GM21390 (cell line): ENCODE results near the gene NFIX.

Experiments used
- ATAC-seq: cut with Tn5 transposase; IDR thresholded peaks from one replicate; pipeline ENCODE4 v1.9.1; 2021; ENCODE audit not compliant: unreplicated experiment

The NFIX gene

DNA sequence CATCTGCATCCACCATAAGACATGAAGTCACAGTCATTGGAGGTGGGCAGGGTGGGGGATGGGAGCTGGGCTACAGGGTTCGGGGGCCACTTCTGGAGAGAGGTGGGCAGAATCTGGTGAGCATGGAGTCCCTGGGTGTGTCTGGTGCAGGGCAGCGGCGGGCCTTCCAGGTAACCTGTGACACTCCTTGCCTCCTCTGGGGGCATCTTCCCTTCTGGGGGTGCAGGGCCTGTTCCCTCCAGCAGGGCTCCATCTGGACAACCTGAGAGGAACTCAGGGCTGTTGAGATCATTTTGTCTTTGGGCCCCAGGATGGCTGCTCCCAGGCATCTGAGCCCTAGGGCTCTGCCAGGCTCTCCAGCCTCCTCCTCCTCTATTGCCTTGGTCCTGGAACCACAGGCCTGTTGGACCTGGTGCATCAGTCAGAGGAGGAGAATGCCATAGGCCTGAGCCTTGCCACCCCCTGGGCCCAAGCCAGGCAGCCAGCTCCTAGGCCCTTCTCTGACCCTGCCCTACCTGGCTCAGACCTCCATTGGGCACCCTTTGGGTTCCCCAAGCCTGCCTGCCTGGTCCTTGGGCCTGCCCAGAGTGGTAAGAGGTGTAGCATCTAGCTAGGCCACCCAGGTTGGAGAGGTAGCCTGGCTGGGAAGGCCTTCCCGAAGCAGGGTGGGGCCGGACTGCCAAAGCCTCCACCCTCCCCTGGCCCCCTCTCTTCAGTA is 94.0 kb downstream of the NFIX start:
- ATAC-seq: no peak

DNA sequence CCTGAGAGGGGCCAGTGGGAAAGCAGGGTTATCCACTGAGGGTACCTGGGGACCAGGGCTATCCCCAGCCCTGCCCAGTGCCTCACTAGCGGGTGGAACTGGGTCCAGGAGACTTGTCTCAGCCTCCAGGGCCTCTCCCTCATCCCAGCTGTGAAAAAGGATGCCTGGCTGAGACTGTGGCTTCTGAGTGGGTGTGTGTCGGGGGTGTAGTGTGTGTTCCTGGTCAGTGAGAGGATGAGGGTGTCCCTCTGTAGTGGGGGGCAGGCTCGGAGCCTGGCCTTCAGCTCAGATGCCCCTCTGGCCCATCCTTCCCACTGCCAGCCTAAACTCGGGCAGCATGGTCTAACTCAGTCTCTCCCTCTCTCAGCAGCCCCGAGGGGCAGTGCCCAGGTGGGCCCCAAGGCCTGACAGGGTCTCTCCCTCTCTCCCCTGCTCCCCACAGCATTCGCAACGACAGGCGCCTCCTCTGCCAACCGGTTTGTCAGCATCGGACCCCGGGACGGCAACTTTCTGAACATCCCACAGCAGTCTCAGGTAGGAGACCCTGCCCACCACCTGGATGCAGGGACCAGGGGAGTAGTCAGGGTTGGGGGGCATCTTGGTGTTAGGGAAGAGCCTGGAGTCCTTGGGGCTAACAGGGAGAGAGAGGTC is 94.7 kb downstream of the NFIX start:
- ATAC-seq: no peak

DNA sequence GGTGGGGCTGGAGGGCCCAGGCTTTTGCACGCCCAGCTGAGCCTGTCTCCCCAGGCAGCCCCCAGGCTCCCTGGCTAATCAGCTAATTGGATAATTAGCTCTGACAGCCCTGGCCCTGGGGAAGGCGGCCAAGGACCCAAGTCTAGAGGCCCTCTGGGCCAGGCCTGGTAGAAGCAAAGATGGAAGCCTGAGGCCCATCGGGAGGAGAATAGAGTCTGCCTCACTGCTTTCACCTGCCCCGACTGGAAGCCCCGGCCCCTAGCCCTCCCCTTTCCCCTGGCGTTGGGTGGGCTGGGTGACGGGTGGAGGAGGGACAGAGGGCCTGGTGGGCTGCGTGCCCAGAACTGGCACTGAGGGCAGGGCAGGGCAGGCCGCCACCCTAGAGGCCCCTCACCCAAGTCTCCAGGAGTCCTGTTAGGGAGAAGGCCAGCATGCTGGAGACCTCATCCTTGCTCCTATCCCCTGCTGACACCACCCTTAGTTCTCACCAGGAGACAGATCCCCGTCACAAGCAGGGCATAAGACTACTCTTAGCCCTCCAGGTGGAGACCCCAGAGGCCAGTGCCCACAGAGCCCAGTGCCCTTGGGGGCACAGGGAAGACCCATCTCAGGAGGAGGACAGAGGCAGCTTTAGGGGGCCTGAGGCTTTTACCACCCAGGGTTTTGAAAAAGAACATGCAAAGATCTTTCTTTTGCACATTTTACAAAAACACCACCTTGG is 95.4 kb downstream of the NFIX start:
- ATAC-seq: no peak

DNA sequence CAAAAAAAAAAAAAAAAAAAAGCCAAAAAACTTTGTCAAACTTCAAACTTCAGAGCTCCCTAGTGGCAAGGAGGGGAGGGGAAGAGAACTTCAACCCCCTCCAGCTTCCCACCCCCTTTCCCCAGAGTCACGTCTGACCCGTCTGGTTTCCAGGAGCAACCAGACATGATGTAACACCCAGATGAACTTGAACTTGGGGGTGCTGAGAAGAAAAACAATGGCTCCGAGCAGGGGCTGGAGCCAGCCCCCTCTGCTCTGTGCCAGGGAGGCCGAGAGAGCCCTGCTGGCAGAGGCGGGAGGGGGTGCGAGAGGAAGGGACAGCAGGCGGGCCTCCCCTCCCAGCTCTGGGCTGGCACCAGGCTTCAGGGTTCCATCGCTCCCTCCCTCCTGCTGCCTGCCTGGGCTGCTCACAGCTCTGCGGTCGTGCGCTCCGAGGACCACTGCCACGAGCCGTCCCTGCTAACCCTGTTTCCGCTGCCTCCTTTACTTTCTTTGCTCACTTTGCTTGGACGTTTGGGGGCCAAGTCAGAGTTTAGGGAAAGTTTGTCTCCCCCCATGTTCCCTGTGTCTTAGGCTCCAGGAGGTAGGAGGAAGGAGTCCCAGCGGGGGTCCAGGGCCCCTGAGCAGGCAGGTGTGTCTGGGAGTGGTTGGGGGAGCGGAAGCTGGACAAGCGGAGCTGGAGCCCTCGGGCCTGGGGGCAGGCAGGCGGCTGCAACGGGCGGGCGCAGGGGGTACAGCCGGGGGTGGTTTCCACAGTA is 96.3 kb downstream of the NFIX start:
- no peak for ATAC-seq

DNA sequence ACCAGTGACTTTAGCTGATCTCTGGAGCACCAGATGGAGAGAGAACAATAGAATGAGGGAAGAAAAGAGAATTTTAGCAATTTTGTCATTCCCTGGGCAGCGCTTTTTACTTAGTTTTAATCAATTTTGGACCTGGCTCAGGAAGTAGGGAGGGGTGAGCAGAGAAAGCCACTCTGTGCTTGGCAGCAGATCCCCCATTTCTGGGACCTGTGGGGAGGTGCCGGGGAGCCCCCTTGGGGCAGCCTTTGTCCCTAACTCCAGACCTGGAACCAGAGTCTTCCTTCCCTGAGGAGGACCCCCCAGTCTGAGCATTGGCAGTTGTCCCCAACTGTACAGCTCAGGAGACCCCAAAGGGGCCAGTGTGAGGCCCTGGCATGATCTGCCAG is 96.9 kb downstream of the NFIX start:
- no peak for ATAC-seq

DNA sequence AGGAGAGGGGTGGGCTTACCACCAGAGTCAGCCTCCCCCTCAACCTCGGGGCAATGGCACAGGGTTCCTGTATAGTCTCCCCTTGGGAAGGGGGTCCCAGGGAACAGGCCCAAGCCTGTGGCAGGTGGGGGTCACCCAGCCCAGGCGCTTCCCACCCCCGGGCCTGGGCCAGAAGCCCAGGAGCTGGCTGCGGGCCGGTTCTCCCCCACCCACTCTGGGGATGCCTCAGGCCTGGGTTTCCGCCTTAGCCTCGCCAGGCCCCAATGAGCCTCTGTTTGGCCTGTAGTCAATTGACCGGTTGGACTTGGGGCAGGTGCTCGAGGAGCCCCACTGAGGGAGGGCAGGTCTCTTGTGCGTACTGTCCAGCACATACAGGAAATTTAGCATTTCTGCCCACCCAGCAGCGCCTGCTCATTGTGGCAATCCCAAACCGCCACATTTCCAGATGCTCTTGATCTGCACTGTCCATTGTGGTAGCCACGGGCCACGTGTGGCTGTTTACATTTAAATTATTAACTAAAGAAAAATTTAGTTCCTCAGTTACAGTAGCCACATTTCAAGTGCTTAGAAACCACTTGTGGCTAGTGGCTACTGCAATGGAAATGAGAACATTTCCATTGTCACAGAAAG is 97.4 kb downstream of the NFIX start:
- no peak for ATAC-seq

DNA sequence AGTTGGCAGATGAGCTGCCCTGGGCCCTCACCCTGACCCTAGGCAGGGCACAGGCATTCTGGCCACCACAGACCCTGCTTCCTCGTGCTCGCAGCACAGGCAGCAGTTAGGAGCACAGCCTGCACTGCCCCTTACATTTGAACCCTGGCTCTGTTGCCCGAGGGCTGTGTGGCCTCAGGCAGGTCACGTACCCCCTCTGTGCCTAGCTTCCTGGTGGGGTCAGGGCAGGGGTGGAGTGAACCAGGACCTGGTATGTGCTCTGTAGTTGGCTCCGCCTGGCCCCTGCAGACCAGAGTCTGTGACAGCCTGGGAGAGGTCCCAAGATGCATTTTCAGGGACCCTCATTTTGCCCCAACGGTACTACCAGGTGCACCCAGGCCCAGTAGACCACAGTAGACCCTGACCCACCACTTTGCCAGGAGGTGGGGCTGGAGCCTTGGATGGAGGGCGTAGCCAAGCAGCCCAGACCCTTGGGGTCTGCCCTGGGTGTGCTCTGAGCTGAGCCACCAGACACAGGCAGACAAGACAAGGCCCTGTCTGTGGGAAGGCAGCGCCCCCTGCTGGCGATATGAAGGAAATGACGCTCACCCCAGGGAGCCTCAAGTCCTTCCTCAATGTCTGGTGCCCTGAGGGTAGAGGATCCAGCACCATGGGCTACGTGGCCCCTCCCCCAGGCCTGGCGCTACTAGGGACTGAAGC is 98.3 kb downstream of the NFIX start:
- peak; percentile 49 for ATAC-seq

DNA sequence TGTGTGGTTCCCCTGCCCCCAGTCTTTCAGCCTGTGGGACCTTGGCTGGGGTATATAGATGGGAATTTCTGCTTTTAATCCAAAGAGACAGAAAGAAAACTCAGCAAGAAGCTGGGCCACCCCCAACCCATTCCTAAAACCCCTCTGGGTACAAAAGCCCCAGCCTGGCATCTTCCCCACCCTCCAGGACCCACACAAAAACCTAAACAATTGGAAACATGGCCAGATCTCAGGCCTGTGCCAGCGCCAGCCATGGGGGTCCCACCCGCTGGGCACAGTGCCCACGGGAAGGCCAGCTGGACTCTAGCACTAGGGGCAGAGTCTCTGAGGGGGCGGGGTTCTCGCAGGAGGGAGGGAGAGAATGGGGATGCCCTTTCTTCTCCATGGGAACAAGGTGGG is 98.8 kb downstream of the NFIX start:
- no peak for ATAC-seq

DNA sequence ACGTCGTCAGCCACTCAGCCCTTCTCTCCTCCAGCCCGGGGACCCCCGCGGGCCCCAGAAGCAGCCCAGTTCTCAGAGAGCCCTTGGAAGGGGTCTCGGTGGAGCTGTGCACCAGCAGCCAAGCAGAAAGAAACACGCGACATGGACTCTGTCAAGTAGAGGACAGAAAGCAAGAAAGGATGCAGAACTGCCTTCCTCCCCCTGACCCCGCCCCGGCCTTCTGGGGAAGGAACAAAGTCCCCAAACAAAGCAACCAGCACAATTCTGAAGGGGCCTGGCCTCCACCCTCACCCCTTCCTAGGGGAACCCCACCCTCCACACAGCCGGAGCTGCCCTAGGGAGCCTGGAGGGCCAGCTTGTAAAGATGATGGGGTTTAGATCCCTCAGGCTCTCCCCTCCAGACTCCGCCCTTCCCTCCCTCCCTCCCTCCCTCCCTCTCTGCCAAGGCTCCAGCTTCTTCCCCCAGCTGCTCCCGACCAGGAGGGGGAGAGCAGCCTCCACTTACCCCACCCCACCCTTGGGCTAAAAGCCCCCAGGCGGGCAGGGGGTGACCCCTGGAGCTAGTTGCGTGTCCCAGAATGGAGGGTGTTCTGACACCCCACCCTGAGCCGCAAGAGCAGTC is 99.6 kb downstream of the NFIX start:
- ATAC-seq: no peak

DNA sequence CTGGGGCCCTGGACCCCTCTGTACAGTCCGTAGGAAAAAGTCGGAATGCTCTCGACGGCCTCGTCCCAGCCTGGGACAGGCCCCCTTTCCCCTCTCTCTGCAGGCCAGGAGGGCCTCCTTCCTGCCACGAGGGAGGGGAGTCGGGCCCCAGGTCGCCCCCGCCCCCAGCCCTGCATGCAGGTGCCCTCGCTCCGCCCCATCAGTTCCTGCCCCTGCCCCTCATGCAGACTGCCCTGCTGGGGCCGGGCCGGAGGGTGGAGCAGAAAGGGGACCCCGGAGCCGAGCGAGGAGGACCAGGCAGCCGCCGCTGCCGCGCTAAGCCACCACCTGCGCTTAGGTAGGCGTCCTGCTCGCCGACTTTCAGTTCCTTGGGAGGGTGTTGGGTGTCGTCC is 100.1 kb downstream of the NFIX start:
- ATAC-seq: no peak

DNA sequence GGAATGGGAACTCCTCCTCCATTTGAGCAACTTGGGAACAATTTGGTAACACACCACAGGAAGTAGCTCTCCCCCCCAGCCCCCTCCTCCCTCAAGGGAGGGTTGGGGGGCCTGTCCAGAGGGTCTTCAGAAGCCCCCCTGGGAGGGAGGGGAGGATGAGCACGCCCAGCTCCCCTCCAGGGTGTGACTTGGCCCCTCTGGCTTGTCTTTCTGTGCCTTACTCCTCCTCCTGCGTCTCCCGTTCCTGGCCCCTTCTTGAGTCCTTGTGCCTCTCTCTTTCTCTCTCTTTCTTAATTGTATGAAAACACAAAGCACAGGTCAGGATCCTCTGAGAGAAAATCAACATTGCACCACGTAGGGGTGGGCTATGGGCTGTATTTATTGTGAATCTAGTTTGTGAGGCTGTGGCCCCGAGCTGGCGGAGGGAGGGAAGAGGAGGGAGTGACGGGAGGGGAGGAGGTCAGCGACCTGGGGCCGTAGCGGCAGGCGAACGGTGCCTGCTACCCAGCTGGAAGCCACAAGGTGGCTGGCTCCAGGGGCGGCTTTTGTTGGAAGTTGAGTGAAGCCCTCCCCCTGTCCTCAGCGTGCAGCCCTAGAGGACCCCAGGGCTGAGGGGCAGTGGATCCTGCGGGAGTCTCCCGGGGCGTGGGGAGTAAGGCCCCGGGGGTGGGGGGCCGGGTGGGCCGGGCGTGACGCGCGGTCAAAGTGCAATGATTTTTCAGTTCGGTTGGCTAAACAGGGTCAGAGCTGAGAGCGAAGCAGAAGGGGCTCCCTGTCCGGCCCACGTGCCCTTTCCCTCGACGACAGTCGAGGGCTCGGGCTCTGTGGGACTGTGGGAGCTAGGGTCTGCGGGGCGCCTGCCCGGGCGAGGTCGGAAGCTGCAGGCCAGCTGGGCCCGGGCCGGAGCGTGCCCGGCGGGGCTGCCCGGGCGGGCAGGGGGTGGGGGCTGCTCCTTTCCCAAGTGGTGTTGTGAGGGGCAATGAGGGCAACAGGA is 101.0 kb downstream of the NFIX start:
- ATAC-seq: no peak

DNA sequence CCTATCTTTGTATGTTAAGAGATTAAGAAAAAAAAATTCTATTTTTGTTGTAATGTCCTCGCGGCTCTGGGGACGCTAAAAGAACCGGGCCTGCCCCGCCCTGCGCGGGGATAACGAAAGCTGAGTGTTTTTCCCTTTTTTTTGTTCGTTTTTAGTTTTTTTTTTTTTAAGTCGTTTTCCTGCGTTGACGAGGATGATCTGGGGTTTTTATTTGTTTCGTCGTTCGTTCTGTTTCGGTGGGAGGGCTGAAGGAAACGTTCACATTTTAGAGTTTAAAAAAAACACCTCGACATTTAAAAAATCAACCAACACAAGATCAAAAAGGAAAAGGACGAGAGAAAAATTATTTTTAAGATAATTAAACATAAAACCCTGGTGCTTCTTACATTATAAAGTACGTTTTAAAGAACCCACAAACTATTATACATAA is 101.8 kb downstream of the NFIX start:
- no peak for ATAC-seq

DNA sequence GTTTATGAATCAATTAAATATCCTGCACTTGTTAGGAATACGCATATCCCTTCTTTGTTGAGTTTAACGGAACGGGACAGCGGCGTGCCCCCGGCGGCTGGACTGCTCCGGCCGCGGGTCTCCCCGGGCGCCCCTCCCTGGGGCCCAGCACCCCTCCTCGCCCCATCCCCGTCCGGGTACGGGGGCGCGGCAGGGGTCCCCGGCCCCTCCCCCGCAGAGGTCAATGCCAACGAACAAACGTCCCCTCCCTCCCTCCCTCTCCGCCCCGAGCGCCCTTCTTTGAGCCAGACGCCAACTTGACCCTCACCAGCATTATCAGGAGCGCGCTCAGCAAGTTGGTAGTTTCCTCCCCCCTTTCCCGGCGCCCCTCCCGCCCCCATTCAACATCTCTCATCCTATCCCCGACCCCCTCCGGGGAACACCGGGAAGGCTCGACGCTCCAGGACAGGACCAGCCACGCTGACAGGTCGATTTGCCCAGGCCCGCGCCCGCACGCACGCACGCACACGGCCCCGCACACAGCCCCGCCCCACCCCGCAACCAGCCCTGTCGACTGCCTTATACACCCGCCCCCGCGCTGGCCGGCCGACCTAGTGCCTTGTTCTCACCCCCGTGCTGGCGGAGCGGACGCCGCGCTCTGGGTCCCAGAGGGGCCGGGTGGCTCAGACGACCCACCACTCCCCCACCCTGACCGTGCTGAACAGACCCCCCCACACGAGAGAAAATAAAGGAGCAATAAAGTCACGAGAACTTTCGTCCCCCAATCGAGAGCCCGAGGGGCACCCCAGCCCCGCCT is 102.4 kb downstream of the NFIX start:
- ATAC-seq: no peak

DNA sequence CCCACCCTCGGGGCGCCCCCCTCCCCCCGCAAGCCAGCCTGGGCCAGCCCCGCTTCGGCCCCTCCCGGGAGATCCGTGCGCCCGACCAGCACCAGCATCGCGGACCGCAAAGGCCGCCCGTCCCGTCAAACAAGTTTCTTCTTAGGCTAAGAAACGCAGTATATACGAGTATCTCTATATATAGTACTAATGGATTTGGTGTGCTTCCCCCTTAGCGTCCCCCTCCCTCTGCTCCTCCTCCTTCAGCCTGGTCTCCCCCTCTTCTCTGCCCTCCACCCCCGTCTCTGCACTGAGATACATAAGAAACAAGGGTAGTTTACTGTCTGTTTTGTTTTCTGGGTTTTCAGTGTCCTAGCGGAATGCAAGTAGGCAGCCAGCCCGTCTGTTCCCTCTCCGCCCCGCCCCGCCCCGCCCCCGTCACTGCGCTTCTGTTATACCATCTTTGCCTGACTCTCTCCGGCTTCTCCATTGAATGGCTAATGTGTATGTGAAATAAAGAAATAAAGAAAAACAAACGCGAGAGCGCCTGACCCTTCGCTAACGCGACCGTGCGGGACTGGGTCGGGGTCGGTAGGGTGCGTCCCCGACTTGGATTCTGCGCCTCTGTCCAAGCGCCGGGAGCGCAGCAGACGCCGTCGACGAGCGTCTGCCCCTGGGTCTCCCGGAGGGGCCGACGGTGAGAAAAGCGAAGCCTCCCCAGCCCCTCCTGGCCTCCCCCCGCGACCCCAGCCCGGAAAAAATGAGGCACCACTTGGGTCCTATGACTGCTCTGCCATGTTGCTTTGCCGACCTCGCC is 103.2 kb downstream of the NFIX start:
- no peak for ATAC-seq

DNA sequence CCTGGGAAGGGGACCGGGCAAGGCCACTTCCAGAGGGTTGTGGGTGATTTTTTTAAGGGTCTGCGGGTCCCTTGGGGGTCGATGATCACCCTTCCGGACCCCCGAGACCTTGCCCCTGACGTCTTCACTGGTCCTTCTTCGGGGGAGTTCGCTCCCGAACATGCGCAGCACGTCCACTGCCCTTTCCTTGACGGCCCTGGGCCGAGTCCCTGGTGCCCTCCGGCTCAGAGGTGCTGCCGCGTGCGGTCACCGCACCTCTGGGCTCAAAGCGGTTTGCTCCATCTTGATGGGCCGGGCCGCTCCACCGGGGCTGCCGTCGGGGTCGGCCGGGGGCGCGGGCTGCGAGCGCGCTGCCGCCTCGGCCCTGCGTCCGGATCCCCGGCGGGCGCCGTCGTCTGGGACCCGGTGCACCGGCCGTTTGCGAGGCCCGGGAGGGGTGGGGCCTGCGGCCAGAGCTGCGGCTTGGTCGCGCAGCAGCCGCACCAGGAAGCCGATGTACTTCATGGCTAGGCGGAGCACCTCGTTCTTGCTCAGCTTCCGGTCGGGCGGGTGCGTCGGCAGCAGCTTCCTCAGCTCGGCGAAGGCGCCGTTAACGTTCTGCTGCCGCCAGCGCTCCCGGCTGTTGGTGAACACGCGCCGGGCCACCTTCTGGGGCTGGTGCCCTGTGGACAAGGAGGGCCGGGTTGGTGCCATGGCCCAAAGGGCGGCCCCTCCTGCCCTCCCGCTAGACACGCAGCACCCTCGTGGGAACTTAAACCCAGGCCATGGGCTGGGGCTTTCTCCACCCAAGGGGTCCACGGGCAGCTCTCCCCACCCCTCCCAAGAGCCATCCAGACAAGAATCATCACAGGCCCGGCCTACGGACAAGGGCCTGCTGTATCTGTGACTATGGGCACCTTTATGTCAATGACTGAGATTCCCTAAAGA is 104.1 kb downstream of the NFIX start:
- no peak for ATAC-seq

DNA sequence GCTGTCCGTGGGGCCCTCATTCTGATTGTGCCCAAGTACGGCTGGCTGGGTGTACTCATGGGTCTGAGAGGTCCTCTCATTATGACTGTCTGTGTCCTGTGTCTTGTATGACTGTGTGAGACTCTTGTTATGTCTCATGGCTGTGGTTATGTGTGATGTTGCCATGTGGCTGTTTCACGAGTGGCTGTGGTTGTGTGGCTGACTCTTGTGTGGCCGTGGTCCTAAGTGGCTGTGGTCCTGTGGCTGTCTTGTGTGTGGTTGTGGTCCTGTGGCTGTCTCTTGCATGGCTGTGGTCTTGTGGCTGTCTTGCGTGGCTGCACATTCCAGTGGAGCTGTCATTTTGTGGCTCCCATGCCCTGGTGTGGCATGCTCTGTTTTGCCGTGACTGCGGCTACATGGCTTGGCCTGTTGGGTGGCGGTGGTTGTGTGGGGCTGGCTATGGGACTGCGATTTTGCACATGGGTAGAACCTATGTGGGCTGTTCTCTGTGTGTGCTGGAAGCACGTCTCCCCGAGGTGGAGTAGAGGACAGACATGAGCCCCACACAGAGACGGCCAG is 104.8 kb downstream of the NFIX start:
- ATAC-seq: no peak
